Right renal pelvis (tissue), 4 donors: ENCODE data around the gene MYT1. TPM values are rescaled to one million over a fixed set of nuclear protein-coding genes. Genes with fewer than 3 reads are reported as not detected.
"Not testable (repeated sequence)": the region's sequence is repeated elsewhere in the genome, so short reads cannot be mapped to it uniquely, and the experiment has no call there.

Experiments
- DNase-seq, 4 donors: peaks; one replicate each; pipeline ENCODE4 v3.0.0-alpha.2; 2013; ENCODE audit warnings: low read depth in 4 of 4, low spot score in 3 of 4, missing footprints in 1 of 4
- polyA plus RNA-seq, 4 donors: library from polyadenylated mRNA; unstranded; fragments of 120-200 nt; gene quantifications; one replicate each; pipeline ENCODE4 v1.2.1, GENCODE V29; 2013; ENCODE audit not compliant: insufficient read length in 4 of 4

MYT1 gene
- polyA plus RNA-seq, 4 donors = 0.38 to 0.79 (median 0.63) TPM

DNA sequence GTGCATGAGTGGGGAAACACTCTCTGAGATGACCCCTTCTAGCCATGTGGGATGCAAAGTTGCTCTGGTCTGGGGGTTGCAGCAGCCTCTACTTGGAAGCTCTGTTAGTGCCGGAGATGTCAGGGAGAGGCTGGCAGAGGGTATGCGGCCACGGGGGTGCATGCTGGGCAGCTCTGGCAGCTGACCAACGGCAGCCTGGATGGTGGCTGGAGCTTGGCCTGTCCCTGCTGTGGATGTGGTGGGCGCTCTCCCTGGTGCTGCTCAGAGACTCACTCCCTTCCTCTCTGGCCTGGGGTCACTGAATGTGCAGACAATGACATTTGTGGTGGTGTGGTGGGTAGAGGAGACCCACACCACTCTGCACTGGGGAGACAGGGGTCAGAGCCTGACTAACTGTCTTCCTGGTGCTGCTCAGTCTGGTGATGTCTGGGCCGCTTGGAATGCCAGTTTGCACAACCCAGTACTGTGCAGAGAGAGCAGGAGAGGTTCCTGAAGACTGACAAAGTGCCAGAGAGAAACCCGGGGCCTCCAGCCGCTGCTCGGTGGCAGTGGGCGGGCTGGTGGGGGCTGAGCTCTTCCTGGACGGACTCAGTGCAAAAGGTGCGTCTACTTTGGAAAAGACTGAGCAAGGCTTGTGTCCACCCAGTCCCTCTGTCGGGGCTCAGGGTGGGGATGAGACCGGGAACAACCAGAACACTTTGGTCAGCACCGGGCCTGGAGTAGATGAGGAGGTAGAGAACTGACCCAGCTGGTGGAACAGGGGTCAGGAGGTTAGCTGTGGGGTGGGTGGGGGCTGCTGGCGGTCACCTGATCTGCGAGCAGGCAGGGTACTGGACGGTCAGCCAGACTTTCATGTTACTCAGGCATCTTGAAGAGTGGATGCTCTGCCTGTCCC, 2.7 kb downstream of the MYT1 start:
- DNase-seq = no peak

GRCh38 chr20:64167676-64168075, 3.4 kb downstream of the MYT1 start:
- no peak for DNase-seq

DNA sequence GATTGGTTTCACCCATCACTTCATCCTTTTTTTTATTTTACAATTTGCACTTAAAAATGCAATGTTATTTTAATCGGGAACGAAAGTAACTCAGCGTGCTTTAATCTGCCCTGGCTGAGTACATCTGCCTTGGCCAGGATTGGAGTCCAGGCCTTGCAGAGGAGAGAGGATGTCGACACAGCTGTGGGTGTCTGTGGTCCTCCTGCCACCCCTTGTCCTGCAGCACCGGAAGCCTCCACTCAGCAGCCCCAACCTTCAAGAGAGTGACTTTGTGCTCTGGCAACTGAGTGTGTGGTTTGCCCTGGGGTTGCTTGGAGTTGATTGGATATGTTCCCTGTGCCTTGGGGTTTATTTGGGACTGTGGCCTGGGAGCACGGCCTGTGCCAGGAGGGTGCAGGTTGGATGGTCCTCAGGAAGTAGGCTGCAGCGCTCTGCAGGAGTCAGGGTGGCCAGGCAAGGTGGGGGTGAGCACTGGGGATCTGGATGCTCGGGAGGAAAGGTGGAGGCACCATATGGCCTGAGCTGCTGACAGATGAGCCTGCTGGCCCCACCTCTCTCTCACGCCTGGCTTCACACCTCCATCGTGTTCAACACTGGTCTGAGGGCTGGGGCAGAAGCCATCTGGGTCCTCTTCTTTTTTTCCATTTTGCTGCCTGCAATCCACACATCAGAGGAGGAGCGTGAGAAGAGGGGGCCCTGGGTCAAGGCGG, 4.3 kb downstream of the MYT1 start:
- DNase-seq = no peak

GRCh38 chr20:64169091-64169560, 4.9 kb downstream of the MYT1 start:
- no peak for DNase-seq

- no peak for DNase-seq
These were observed 7.0 kb downstream of the MYT1 start for GRCh38 chr20:64171211-64171610.

GRCh38 chr20:64173116-64173515, 8.9 kb downstream of the MYT1 start:
- no peak for DNase-seq

GRCh38 chr20:64176551-64176950, 12.3 kb downstream of the MYT1 start:
- no peak for DNase-seq

DNA sequence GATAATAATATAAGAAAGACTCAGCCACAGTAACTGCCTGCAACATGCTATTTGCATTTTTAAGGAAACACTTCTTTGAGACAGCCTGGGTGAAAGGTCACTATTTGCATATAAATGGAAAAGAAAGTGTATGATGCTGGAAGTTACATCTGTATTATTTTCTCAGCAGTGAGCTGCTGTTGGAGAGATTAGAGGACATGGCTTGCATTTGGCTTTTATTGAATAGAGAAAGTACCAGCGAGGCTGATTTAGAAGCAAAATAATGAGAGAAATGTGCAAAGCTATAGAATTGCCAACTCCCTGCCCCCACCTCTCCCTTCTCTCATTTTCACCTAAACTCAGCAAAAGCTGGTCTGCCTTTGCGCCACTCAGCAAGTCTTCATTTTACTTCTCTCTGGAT, 12.7 kb downstream of the MYT1 start:
- no peak for DNase-seq

DNA sequence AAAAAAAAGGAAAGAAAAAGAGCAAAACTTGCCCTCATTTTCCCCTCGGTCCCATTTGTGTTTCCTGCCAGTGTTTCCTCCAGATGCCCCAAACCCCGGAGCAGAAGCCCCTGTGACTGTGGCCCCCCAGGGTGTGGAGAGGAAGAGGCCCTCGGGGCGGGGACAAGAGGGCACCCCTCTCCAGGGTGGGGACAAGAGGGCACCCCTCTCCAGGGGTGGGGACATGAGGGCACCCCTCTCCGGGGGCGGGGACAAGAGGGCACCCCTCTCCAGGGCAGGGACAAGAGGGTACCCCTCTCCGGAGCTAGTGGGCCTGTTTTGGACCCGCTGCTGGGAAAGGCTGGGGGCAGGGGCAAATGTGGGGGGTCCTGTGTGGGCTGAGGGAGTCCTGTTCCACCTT, 13.1 kb downstream of the MYT1 start:
- DNase-seq = no peak

- DNase-seq = no peak
These were observed 13.5 kb downstream of the MYT1 start for GRCh38 chr20:64177787-64178186.

GRCh38 chr20:64178925-64179324, 14.7 kb downstream of the MYT1 start:
- DNase-seq = not testable (repeated sequence)

GRCh38 chr20:64179805-64180204, 15.6 kb downstream of the MYT1 start:
- DNase-seq = no peak

- DNase-seq = no peak
These were observed 16.4 kb downstream of the MYT1 start for GRCh38 chr20:64180673-64181072.

- DNase-seq = no peak
These were observed 17.1 kb downstream of the MYT1 start for GRCh38 chr20:64181391-64181790.

- no peak for DNase-seq
These were observed 18.1 kb downstream of the MYT1 start for GRCh38 chr20:64182146-64182865.

- DNase-seq = no peak
These were observed 19.1 kb downstream of the MYT1 start for GRCh38 chr20:64183313-64183712.

DNA sequence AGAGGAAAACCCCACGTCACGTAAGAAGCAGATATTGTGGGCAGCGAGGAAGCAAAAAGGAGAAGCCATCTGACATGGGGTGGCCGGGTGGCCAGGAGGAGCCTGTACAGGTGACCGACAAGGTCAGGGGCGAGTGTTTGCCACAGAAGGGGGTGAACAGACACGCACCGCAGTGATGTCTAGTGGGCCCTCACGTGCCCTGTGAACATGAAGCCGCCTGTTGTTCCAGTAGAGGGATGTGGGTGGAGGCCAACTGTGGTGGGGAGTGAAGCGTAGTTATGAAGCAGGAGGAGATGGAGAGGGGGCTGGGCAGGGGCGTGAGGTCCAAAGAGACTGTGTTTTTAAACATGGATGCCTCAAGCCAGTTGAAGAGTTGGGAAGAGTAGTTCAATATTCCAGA, 20.5 kb downstream of the MYT1 start:
- DNase-seq = no peak

DNA sequence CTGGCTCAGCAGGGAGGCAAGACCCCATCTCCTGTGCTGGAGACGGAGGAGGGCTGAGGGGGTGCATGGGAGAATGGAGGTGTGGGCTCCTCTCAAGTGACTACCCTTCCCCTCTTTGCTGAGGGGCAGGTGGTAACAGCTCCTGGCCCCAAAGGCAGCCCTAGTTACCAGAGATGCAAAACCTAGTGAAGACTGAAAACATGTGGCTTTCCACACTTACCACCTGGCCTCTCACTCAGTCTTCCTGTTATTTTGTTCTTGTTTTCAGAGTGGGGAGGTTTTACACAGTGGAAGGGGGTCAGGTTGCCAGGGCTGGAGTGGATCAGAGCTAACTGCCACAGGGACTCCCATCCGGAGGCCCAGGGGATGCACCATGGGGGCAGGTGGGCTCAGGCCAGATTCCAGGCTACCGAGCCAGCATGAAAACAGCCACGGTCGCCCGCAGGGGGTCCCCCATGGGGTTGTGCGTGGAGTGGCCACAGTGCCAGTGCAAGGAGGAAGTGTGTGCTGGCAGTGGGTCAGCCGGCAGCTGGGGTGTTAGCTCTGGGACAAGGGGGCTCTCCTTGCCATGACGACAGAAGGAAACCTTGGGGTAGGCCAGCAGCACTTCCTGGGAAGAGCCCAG, 21.1 kb downstream of the MYT1 start:
- DNase-seq = no peak

GRCh38 chr20:64186071-64186598, 21.9 kb downstream of the MYT1 start:
- no peak for DNase-seq

DNA sequence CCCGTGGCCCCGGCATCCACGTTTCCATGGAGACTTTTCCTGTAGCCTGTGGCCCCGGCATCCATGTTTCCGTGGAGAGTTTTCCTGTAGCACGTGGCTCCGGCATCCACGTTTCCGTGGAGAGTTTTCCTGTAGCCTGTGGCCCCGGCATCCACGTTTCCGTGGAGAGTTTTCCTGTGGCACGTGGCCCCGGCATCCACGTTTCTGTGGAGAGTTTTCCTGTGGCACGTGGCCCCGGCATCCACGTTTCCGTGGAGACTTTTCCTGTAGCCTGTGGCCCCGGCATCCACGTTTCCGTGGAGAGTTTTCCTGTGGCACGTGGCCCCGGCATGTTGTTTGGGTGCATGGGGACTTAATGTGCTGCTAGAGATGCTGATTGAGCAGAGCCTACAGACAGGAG, 23.0 kb downstream of the MYT1 start:
- not testable (repeated sequence) for DNase-seq
